OCI-LY3 (cell line): Measurements from ENCODE around the gene C2CD4A.

Experiments used
- EZH2phosphoT487 ChIP-seq: fragments of 200-600 bp; shearing (Covaris generic); IDR thresholded peaks from 2 replicates; pipeline ENCODE4 v1.6.1; 2018; ENCODE audit warnings: antibody characterized with exemption, mixed run types, low read depth
- TF ChIP-seq, protein P1 (sequence below): fragments of 200-600, 300-600 bp; sonication (generic); IDR thresholded peaks from 2 replicates; pipeline ENCODE4 v1.5.1; 2014; ENCODE audit warnings: antibody characterized with exemption, low read length, low read depth

DNA sequence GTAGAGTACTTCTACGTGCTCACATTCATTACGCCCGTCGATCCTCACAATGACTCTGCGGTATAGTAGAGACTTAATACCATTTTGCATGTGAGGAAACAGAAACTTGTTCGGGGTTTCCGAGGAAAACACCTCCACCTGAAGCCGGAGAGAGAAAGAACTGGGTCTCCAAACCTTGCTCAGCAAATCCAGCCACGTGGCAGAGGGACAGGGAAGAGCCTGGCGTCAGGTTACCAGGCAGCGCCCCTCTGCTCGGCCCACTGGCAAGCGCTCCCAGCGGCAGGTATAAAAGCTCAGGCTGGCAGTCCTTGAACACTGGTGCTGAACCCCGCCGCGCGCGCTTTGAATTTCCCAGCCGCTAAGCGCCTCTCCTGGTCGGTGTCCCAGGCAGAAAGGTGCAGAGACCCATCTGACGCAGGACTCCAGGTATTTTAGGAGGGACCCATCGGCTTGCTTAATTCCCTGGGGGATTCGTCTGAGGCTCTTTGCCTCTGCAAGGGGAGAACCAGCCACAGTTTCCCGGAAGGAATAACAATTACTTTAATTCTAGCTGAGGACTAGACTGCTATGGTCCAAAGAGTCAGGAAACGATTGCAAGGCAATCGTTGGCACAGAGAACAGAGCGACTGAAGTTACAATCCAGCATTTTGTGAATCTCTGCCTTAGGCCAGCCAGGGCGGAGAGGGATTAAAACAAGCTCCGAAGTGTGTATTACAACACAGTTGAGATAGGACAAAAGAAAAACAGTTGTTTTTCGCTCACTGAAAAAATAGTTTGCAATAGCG lies at the start of gene C2CD4A:
- TF ChIP-seq, protein P1, sequence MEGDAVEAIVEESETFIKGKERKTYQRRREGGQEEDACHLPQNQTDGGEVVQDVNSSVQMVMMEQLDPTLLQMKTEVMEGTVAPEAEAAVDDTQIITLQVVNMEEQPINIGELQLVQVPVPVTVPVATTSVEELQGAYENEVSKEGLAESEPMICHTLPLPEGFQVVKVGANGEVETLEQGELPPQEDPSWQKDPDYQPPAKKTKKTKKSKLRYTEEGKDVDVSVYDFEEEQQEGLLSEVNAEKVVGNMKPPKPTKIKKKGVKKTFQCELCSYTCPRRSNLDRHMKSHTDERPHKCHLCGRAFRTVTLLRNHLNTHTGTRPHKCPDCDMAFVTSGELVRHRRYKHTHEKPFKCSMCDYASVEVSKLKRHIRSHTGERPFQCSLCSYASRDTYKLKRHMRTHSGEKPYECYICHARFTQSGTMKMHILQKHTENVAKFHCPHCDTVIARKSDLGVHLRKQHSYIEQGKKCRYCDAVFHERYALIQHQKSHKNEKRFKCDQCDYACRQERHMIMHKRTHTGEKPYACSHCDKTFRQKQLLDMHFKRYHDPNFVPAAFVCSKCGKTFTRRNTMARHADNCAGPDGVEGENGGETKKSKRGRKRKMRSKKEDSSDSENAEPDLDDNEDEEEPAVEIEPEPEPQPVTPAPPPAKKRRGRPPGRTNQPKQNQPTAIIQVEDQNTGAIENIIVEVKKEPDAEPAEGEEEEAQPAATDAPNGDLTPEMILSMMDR: no peak
- TF ChIP-seq EZH2phosphoT487: no peak
